ENCODE data around the gene AHCTF1. TPM values are rescaled to one million over a fixed set of nuclear protein-coding genes. Genes with fewer than 3 reads are reported as not detected.

Gene AHCTF1
- total RNA-seq, 2 experiments from 2014 or later: 35.8 to 40.3 TPM

GRCh38 chr1:246949956-246950355 is 18.2 kb upstream of the AHCTF1 start:
- no peaks in the 10 kb centered on the region for H3K9me3 Mint-ChIP-seq
- no peak overlapping the region for H3K27ac Mint-ChIP-seq
- POLR2A ChIA-PET: no interaction called here
- no peak for DNase-seq
- no peaks in the 10 kb centered on the region for H3K36me3 Mint-ChIP-seq
- H3K4me1 Mint-ChIP-seq (ENCODE audit: low read depth): no peaks in the 10 kb centered on the region
- H3K4me3 Mint-ChIP-seq: no peak overlapping the region
- H3K27me3 Mint-ChIP-seq: no peaks in the 10 kb centered on the region
- intact Hi-C loops (cut with micrococcal nuclease): no loop called here
- CTCF ChIA-PET: no interaction called here

GRCh38 chr1:246947255-246947654 is 15.5 kb upstream of the AHCTF1 start:
- ChIA-PET POLR2A (no interaction called here), CTCF (no interaction called here)
- no peak for DNase-seq
- no peaks in the 10 kb centered on the region for H3K36me3 Mint-ChIP-seq
- H3K9me3 Mint-ChIP-seq: no peaks in the 10 kb centered on the region
- no peaks in the 10 kb centered on the region for H3K4me1 Mint-ChIP-seq (ENCODE audit: low read depth)
- H3K27me3 Mint-ChIP-seq: peaks cover 1% of the 10 kb centered on the region
- H3K27ac Mint-ChIP-seq: no peak overlapping the region
- no peak overlapping the region for H3K4me3 Mint-ChIP-seq
- intact Hi-C loops (cut with micrococcal nuclease): no loop called here

GRCh38 chr1:246946366-246946765 is 14.6 kb upstream of the AHCTF1 start:
- H3K9me3 Mint-ChIP-seq: no peaks in the 10 kb centered on the region
- no peak overlapping the region for H3K27ac Mint-ChIP-seq
- no peak overlapping the region for H3K4me3 Mint-ChIP-seq
- intact Hi-C loops (cut with micrococcal nuclease): no loop called here
- H3K27me3 Mint-ChIP-seq: peaks cover 1% of the 10 kb centered on the region
- no peaks in the 10 kb centered on the region for H3K36me3 Mint-ChIP-seq
- no peaks in the 10 kb centered on the region for H3K4me1 Mint-ChIP-seq (ENCODE audit: low read depth)
- ChIA-PET CTCF (no interaction called here), POLR2A (no interaction called here)
- DNase-seq: no peak

GRCh38 chr1:246934765-246935164 is 3.0 kb upstream of the AHCTF1 start:
- no peaks in the 10 kb centered on the region for H3K27me3 Mint-ChIP-seq
- intact Hi-C loops (cut with micrococcal nuclease): loop anchor here (5.0 kb wide), 2 partner anchors 42 to 478 kb away; no protein-coding TSS in a partner anchor
- no peaks in the 10 kb centered on the region for H3K9me3 Mint-ChIP-seq
- H3K27ac Mint-ChIP-seq: no peak overlapping the region
- CTCF ChIA-PET: interaction anchor here (1.1 kb wide), 1 partner anchor 37 kb away, joined by 4 read pairs; no protein-coding TSS in a partner anchor
- POLR2A ChIA-PET: no interaction called here
- H3K36me3 Mint-ChIP-seq: peaks cover 8% of the 10 kb centered on the region
- no peak for DNase-seq
- H3K4me3 Mint-ChIP-seq: no peak overlapping the region
- H3K4me1 Mint-ChIP-seq (ENCODE audit: low read depth): peaks cover 13% of the 10 kb centered on the region

GRCh38 chr1:246933893-246934292 is 2.1 kb upstream of the AHCTF1 start:
- POLR2A ChIA-PET: no interaction called here
- H3K27ac Mint-ChIP-seq: no peak overlapping the region
- no peaks in the 10 kb centered on the region for H3K27me3 Mint-ChIP-seq
- intact Hi-C loops (cut with micrococcal nuclease): loop anchor here (2.0 to 5.0 kb wide), 3 partner anchors 42 to 478 kb away; partner anchors contain the start of genes CNST and TFB2M
- no peaks in the 10 kb centered on the region for H3K9me3 Mint-ChIP-seq
- H3K4me1 Mint-ChIP-seq (ENCODE audit: low read depth): peaks cover 21% of the 10 kb centered on the region
- peaks cover 12% of the 10 kb centered on the region for H3K36me3 Mint-ChIP-seq
- CTCF ChIA-PET: interaction anchor here (1.1 kb wide), 1 partner anchor 38 kb away, joined by 4 read pairs; no protein-coding TSS in a partner anchor
- no peak overlapping the region for H3K4me3 Mint-ChIP-seq
- DNase-seq: no peak

- POLR2A ChIA-PET: interaction anchor here (0.6 to 1.6 kb wide), 3 partner anchors 13 to 399 kb away, joined by 3 to 7 read pairs (median 5); no protein-coding TSS in a partner anchor
- CTCF ChIA-PET: interaction anchor here (0.8 kb wide), 1 partner anchor 25 kb away, joined by 3 read pairs; no protein-coding TSS in a partner anchor
- H3K9me3 Mint-ChIP-seq: no peaks in the 10 kb centered on the region
- intact Hi-C loops (cut with micrococcal nuclease): loop anchor here (1.0 to 5.0 kb wide), 7 partner anchors 40 to 480 kb away; partner anchors contain the start of genes CNST, TFB2M, ZNF496 and ZNF669
- H3K27me3 Mint-ChIP-seq: no peaks in the 10 kb centered on the region
- DNase-seq: no peak
- H3K36me3 Mint-ChIP-seq: peaks cover 24% of the 10 kb centered on the region
- peaks cover 28% of the 10 kb centered on the region for H3K4me1 Mint-ChIP-seq (ENCODE audit: low read depth)
- H3K4me3 Mint-ChIP-seq: peak overlapping the region; percentile 93
- H3K27ac Mint-ChIP-seq: peak overlapping the region; percentile 96
Observed at GRCh38 chr1:246932366-246932700, 585 bp upstream of the AHCTF1 start.

GRCh38 chr1:246930830-246931548 is 759 bp downstream of the AHCTF1 start:
- intact Hi-C loops (cut with micrococcal nuclease): loop anchor here (5.0 kb wide), 2 partner anchors 39 to 481 kb away; no protein-coding TSS in a partner anchor
- DNase-seq: peak; percentile 62
- ChIA-PET POLR2A (interaction anchor here (0.6 to 1.6 kb wide), 4 partner anchors 11 to 1960 kb away, joined by 3 to 7 read pairs (median 4); partner anchors contain the start of gene ZNF670), CTCF (no interaction called here)
- Mint-ChIP-seq H3K36me3 (peaks cover 32% of the 10 kb centered on the region), H3K4me1 (ENCODE audit: low read depth) (peaks cover 34% of the 10 kb centered on the region), H3K4me3 (peak overlapping the region; percentile 96), H3K27me3 (no peaks in the 10 kb centered on the region), H3K27ac (peak overlapping the region; percentile 94), H3K9me3 (peaks cover 2% of the 10 kb centered on the region)

GRCh38 chr1:246925997-246926626 is 5.6 kb downstream of the AHCTF1 start:
- CTCF ChIA-PET: no interaction called here
- H3K4me3 Mint-ChIP-seq: no peak overlapping the region
- H3K36me3 Mint-ChIP-seq: peaks cover 36% of the 10 kb centered on the region
- H3K9me3 Mint-ChIP-seq: peaks cover 3% of the 10 kb centered on the region
- no peaks in the 10 kb centered on the region for H3K27me3 Mint-ChIP-seq
- DNase-seq: no peak
- POLR2A ChIA-PET: no interaction called here
- H3K27ac Mint-ChIP-seq: no peak overlapping the region
- intact Hi-C loops (cut with micrococcal nuclease): no loop called here
- peaks cover 60% of the 10 kb centered on the region for H3K4me1 Mint-ChIP-seq (ENCODE audit: low read depth)

- ChIA-PET POLR2A (no interaction called here), CTCF (no interaction called here)
- DNase-seq: no peak
- Mint-ChIP-seq H3K27me3 (no peaks in the 10 kb centered on the region), H3K27ac (no peak overlapping the region), H3K4me1 (ENCODE audit: low read depth) (peaks cover 47% of the 10 kb centered on the region), H3K9me3 (peaks cover 3% of the 10 kb centered on the region), H3K4me3 (no peak overlapping the region), H3K36me3 (peaks cover 26% of the 10 kb centered on the region)
- intact Hi-C loops (cut with micrococcal nuclease): no loop called here
Observed at GRCh38 chr1:246923900-246924299, 7.8 kb downstream of the AHCTF1 start.

GRCh38 chr1:246923482-246923881 is 8.3 kb downstream of the AHCTF1 start:
- peaks cover 3% of the 10 kb centered on the region for H3K9me3 Mint-ChIP-seq
- ChIA-PET POLR2A (no interaction called here), CTCF (no interaction called here)
- H3K27me3 Mint-ChIP-seq: no peaks in the 10 kb centered on the region
- no peak overlapping the region for H3K4me3 Mint-ChIP-seq
- intact Hi-C loops (cut with micrococcal nuclease): no loop called here
- peaks cover 47% of the 10 kb centered on the region for H3K4me1 Mint-ChIP-seq (ENCODE audit: low read depth)
- DNase-seq: no peak
- peaks cover 22% of the 10 kb centered on the region for H3K36me3 Mint-ChIP-seq
- no peak overlapping the region for H3K27ac Mint-ChIP-seq

GRCh38 chr1:246921481-246921880 is 10.3 kb downstream of the AHCTF1 start:
- ChIA-PET POLR2A (no interaction called here), CTCF (no interaction called here)
- Mint-ChIP-seq H3K4me3 (no peak overlapping the region), H3K4me1 (ENCODE audit: low read depth) (peaks cover 43% of the 10 kb centered on the region), H3K27me3 (no peaks in the 10 kb centered on the region), H3K36me3 (peaks cover 15% of the 10 kb centered on the region), H3K27ac (no peak overlapping the region), H3K9me3 (peaks cover 3% of the 10 kb centered on the region)
- intact Hi-C loops (cut with micrococcal nuclease): no loop called here
- no peak for DNase-seq

- ChIA-PET POLR2A (interaction anchor here (2.2 kb wide), 1 partner anchor 12 kb away, joined by 7 read pairs; the partner anchor contains the start of gene AHCTF1), CTCF (no interaction called here)
- Mint-ChIP-seq H3K27me3 (no peaks in the 10 kb centered on the region), H3K4me1 (ENCODE audit: low read depth) (peaks cover 34% of the 10 kb centered on the region), H3K4me3 (no peak overlapping the region), H3K27ac (no peak overlapping the region), H3K36me3 (peaks cover 11% of the 10 kb centered on the region), H3K9me3 (no peaks in the 10 kb centered on the region)
- intact Hi-C loops (cut with micrococcal nuclease): no loop called here
- DNase-seq: no peak
Observed at GRCh38 chr1:246919902-246920301, 11.8 kb downstream of the AHCTF1 start.
